CD1c-positive myeloid dendritic cell (primary cell): ENCODE measurements around the gene EEF1AKMT2.

Experiments
- DNase-seq: peaks from one replicate; pipeline ENCODE4 v3.0.0-alpha.2; 2016; ENCODE audit errors: extremely low spot score

Gene EEF1AKMT2

GRCh38 chr10:124721330-124722045 lies 70.2 kb downstream of the EEF1AKMT2 start:
- peak; percentile 91 for DNase-seq

- DNase-seq, result peak; percentile 87
Measured at GRCh38 chr10:124719213-124719851, 72.4 kb downstream of the EEF1AKMT2 start.

GRCh38 chr10:124717911-124718741 lies 73.6 kb downstream of the EEF1AKMT2 start:
- DNase-seq, result peak; percentile 94

GRCh38 chr10:124717041-124717757 lies 74.5 kb downstream of the EEF1AKMT2 start:
- DNase-seq, result no peak

- no peak for DNase-seq
Measured at GRCh38 chr10:124716369-124716768, 75.3 kb downstream of the EEF1AKMT2 start.

GRCh38 chr10:124715439-124715838 lies 76.2 kb downstream of the EEF1AKMT2 start:
- DNase-seq, result no peak

- no peak for DNase-seq
Measured at GRCh38 chr10:124713679-124714255, 77.9 kb downstream of the EEF1AKMT2 start.

- DNase-seq, result no peak
Measured at GRCh38 chr10:124712704-124713407, 78.8 kb downstream of the EEF1AKMT2 start.

- no peak for DNase-seq
Measured at GRCh38 chr10:124711145-124711544, 80.5 kb downstream of the EEF1AKMT2 start.

- no peak for DNase-seq
Measured at GRCh38 chr10:124710266-124710881, 81.3 kb downstream of the EEF1AKMT2 start.

GRCh38 chr10:124709861-124710260 lies 81.8 kb downstream of the EEF1AKMT2 start:
- peak; percentile 91 for DNase-seq

GRCh38 chr10:124708922-124709520 lies 82.7 kb downstream of the EEF1AKMT2 start:
- no peak for DNase-seq

- no peak for DNase-seq
Measured at GRCh38 chr10:124708246-124708779, 83.4 kb downstream of the EEF1AKMT2 start.
